ENCODE measurements around the gene ACACB. TPM values are rescaled to one million over a fixed set of nuclear protein-coding genes. Genes with fewer than 3 reads are reported as not detected.

Gene ACACB
- total RNA-seq, 2 donors from 2014 or later, result 6.8 to 12.7 TPM

GRCh38 chr12:109287181-109287580 lies 170.8 kb downstream of the ACACB start:
- no peak overlapping the region for H3K9ac ChIP-seq (ENCODE audit: extremely low read depth, low read length, poor library complexity, severe bottlenecking)
- no peaks in the 10 kb centered on the region for H3K27me3 ChIP-seq (ENCODE audit: control insufficient read depth, insufficient read depth, low read length, poor library complexity, severe bottlenecking)
- H3K4me3 ChIP-seq (ENCODE audit: low read length), result no peak overlapping the region
- H3K27ac Mint-ChIP-seq, result no peak overlapping the region
- no peak for DNase-seq
- H3K27ac ChIP-seq (ENCODE audit: low read depth, low read length), result no peak overlapping the region
- H3K9me3 Mint-ChIP-seq, result no peaks in the 10 kb centered on the region
- H3K4me1 ChIP-seq (ENCODE audit: control insufficient read depth, insufficient read depth, low read length), result no peaks in the 10 kb centered on the region
- H3K4me3 Mint-ChIP-seq, result no peak overlapping the region
- H3K27me3 Mint-ChIP-seq (ENCODE audit: insufficient read depth), result no peaks in the 10 kb centered on the region
- WGBS, 2 experiments (ENCODE audit: insufficient coverage in 1 of 2, insufficient read length in 1 of 2), result 70 to 86% methylated on average over 2 to 7 of the region's 7 CpGs
- H3K4me1 Mint-ChIP-seq, result no peaks in the 10 kb centered on the region
- no peaks in the 10 kb centered on the region for H3K36me3 Mint-ChIP-seq (ENCODE audit: low read depth)
- H3K36me3 ChIP-seq (ENCODE audit: control insufficient read depth, insufficient read depth, low read length), result no peaks in the 10 kb centered on the region
- H3K9me3 ChIP-seq (ENCODE audit: control insufficient read depth, low read length), result no peaks in the 10 kb centered on the region
- TF ChIP-seq, protein P1, sequence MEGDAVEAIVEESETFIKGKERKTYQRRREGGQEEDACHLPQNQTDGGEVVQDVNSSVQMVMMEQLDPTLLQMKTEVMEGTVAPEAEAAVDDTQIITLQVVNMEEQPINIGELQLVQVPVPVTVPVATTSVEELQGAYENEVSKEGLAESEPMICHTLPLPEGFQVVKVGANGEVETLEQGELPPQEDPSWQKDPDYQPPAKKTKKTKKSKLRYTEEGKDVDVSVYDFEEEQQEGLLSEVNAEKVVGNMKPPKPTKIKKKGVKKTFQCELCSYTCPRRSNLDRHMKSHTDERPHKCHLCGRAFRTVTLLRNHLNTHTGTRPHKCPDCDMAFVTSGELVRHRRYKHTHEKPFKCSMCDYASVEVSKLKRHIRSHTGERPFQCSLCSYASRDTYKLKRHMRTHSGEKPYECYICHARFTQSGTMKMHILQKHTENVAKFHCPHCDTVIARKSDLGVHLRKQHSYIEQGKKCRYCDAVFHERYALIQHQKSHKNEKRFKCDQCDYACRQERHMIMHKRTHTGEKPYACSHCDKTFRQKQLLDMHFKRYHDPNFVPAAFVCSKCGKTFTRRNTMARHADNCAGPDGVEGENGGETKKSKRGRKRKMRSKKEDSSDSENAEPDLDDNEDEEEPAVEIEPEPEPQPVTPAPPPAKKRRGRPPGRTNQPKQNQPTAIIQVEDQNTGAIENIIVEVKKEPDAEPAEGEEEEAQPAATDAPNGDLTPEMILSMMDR (conservative IDR thresholded peaks at IDR 0.05), result no peak

- H3K9me3 Mint-ChIP-seq, result no peaks in the 10 kb centered on the region
- DNase-seq, result no peak
- TF ChIP-seq, protein P1 (conservative IDR thresholded peaks at IDR 0.05), result no peak
- Histone ChIP-seq H3K4me1 (ENCODE audit: control insufficient read depth, insufficient read depth, low read length) (no peaks in the 10 kb centered on the region), H3K9me3 (ENCODE audit: control insufficient read depth, low read length) (no peaks in the 10 kb centered on the region), H3K36me3 (ENCODE audit: control insufficient read depth, insufficient read depth, low read length) (no peaks in the 10 kb centered on the region), H3K27ac (ENCODE audit: low read depth, low read length) (no peak overlapping the region), H3K27me3 (ENCODE audit: control insufficient read depth, insufficient read depth, low read length, poor library complexity, severe bottlenecking) (no peaks in the 10 kb centered on the region), H3K4me3 (ENCODE audit: low read length) (no peak overlapping the region), H3K9ac (ENCODE audit: extremely low read depth, low read length, poor library complexity, severe bottlenecking) (no peak overlapping the region)
- no peaks in the 10 kb centered on the region for H3K4me1 Mint-ChIP-seq
- H3K4me3 Mint-ChIP-seq, result no peak overlapping the region
- H3K36me3 Mint-ChIP-seq (ENCODE audit: low read depth), result no peaks in the 10 kb centered on the region
- 94 to 97% methylated on average over 10 to 16 of the region's 16 CpGs for WGBS, 2 experiments (ENCODE audit: insufficient coverage in 1 of 2, insufficient read length in 1 of 2)
- no peaks in the 10 kb centered on the region for H3K27me3 Mint-ChIP-seq (ENCODE audit: insufficient read depth)
- H3K27ac Mint-ChIP-seq, result no peak overlapping the region
Measured at GRCh38 chr12:109287811-109288469, 171.6 kb downstream of the ACACB start.

GRCh38 chr12:109288571-109288970 lies 172.2 kb downstream of the ACACB start:
- H3K36me3 ChIP-seq (ENCODE audit: control insufficient read depth, insufficient read depth, low read length), result no peaks in the 10 kb centered on the region
- H3K27ac ChIP-seq (ENCODE audit: low read depth, low read length), result no peak overlapping the region
- 87 to 92% methylated on average over 1 of the region's 1 CpG for WGBS, 2 experiments (ENCODE audit: insufficient coverage in 1 of 2, insufficient read length in 1 of 2)
- Mint-ChIP-seq H3K36me3 (ENCODE audit: low read depth) (no peaks in the 10 kb centered on the region), H3K27ac (no peak overlapping the region), H3K4me3 (no peak overlapping the region), H3K27me3 (ENCODE audit: insufficient read depth) (no peaks in the 10 kb centered on the region), H3K4me1 (no peaks in the 10 kb centered on the region), H3K9me3 (no peaks in the 10 kb centered on the region)
- no peak overlapping the region for H3K9ac ChIP-seq (ENCODE audit: extremely low read depth, low read length, poor library complexity, severe bottlenecking)
- H3K27me3 ChIP-seq (ENCODE audit: control insufficient read depth, insufficient read depth, low read length, poor library complexity, severe bottlenecking), result no peaks in the 10 kb centered on the region
- no peaks in the 10 kb centered on the region for H3K9me3 ChIP-seq (ENCODE audit: control insufficient read depth, low read length)
- H3K4me1 ChIP-seq (ENCODE audit: control insufficient read depth, insufficient read depth, low read length), result no peaks in the 10 kb centered on the region
- no peak for DNase-seq
- no peak overlapping the region for H3K4me3 ChIP-seq (ENCODE audit: low read length)
- TF ChIP-seq, protein P1 (conservative IDR thresholded peaks at IDR 0.05), result no peak
